Fibroblast of skin of abdomen (primary cell): ENCODE data around the gene MAVS.
"Not testable (repeated sequence)": the region's sequence is repeated elsewhere in the genome, so short reads cannot be mapped to it uniquely, and the experiment has no call there.

ENCODE experiments used
- DNase-seq: peaks from one replicate; pipeline ENCODE4 v3.0.0-alpha.2; 2013

Gene MAVS

DNA sequence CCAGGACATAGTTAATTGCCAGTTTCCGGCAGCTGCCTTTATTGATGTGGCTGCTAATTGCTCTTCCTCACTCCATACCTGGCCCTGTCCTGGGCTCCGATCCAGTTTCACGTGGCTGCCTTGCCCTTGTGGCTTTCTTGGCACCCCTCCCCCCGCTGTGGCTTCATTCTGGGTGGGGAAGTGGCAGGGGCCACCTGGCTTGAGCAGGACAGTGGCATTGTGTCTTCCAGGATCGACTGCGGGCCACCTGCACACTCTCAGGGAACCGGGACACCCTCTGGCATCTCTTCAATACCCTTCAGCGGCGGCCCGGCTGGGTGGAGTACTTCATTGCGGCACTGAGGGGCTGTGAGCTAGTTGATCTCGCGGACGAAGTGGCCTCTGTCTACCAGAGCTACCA, 10.8 kb downstream of the MAVS start:
- no peak for DNase-seq

- DNase-seq: no peak
Measured at GRCh38 chr20:3858689-3859088, 12.1 kb downstream of the MAVS start.

DNA sequence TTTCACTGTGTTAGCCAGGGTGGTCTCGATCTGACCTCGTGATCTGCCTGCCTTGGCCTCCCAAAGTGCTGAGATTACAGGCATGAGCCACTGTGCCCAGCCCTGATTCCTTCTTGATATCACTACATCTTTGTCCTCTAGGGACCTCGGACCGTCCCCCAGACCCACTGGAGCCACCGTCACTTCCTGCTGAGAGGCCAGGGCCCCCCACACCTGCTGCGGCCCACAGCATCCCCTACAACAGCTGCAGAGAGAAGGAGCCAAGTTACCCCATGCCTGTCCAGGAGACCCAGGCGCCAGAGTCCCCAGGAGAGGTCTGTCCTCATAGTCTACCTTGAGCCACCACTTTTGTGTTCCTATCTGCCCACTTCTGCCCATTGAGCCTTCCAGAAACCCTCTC, 14.6 kb downstream of the MAVS start:
- DNase-seq: no peak

DNA sequence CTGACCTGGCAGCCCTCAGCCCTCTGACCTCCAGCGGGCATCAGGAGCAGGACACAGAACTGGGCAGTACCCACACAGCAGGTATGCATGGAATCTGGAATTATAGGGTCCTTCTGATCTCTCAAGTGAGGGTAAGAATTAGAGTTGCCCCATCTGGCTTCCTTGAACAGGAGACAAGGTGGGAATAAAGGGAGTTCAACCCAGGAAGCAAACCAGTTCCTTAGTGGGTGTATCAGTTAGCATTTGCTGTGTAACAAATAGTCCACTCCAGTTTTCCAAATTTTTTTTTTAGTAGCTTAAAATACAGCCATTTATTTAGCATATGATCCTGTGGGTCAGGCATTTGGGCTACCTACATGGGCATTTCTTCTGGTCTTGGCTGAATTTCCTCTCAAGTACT, 15.7 kb downstream of the MAVS start:
- DNase-seq: no peak

GRCh38 chr20:3863317-3863716, 16.7 kb downstream of the MAVS start:
- no peak for DNase-seq

DNA sequence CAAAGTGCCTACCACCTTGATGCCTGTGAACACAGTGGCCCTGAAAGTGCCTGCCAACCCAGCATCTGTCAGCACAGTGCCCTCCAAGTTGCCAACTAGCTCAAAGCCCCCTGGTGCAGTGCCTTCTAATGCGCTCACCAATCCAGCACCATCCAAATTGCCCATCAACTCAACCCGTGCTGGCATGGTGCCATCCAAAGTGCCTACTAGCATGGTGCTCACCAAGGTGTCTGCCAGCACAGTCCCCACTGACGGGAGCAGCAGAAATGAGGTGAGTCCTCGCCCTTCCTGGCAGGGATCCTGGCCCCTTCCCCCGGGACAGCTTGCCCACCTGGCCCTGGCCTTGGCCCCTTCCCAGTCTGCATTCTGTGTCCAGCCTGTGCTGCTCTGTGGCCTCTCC, 17.9 kb downstream of the MAVS start:
- no peak for DNase-seq

GRCh38 chr20:3865152-3865886, 18.7 kb downstream of the MAVS start:
- no peak for DNase-seq

GRCh38 chr20:3865887-3866407, 19.3 kb downstream of the MAVS start:
- DNase-seq: no peak

GRCh38 chr20:3866464-3866863, 19.8 kb downstream of the MAVS start:
- DNase-seq: no peak

DNA sequence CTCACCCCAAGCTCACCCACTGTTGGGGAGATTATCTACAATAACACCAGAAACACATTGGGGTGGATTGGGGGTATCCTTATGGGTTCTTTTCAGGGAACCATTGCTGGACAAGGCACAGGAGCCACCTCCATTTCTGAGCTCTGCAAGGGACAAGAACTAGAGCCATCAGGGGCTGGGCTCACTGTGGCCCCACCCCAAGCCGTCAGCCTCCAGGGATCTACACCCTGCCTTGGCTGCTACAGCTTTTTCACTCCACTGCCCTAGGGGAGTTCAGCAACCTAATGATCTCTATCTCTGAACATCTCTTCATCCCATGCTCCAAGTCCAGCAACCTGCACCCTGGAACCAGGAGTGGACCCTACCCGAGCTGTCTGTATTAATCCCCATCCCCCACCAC, 21.2 kb downstream of the MAVS start:
- DNase-seq: no peak

DNA sequence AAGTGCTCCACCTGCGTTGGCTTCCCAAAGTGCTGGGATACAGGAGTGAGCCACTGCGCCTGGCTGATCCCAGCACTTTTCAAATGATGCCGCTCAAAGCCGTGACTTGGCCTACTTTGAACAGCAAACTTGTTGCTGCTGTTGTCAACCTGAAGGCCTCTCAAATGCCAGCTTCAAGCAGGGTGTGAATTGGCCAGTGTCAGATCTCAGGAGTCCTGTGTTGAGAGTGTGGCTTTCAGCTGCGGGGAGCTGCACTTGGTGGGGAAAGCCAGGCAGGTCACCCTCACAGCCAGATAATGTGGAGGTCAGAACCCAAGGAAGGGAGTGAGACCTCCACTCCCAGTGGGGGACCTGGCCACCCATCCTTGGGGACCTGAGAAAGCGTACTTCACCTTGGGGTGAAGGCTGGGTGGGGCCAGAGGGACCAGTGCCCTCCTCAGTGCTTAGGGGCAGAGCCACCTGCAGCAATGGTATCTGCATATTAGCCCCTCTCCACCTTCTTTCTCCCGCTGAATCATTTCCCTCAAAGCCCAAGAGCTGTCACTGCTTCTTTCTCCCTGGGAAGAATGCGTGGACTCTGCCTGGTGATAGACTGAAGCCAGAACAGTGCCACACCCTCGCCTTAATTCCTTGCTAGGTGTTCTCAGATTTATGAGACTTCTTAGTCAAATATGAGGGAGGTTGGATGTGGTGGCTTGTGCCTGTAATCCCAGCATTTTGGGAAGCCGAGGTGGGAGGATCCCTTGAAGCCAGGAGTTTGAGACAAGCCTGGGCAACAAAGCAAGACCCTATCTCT, 23.4 kb downstream of the MAVS start:
- no peak for DNase-seq

DNA sequence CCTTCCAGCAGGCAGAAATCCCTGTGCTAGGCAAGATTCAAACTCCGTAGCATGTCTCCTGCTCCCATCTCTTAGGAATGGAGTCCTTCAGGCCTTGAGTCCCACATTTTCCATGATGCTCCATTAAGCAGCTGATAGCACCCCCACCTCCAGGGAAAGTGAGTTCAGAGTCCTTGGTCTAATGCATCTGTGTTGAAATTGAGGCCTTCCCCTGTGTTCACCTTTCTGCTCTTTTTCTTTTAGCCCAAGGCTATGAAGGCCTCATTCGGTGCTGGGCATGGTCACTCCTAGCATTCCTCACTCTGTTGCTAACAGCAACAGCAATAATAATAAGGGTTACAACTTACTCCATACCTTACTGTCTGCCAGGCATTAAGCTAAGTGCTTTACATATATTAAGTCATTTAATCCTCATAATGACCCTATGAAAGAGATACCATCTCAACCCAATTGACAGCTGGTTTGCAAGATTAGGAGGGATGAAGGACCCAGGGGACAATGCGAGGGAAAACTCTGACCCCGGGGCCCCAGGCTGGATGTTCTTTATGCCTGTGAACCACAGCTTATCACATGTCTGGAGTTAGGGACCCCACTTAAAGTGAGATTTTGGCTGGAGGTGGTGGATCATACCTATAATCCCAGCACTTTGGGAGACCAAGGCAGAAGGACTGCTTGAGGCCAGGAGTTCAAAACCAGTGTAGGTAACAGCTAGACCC, 25.1 kb downstream of the MAVS start:
- DNase-seq: no peak

DNA sequence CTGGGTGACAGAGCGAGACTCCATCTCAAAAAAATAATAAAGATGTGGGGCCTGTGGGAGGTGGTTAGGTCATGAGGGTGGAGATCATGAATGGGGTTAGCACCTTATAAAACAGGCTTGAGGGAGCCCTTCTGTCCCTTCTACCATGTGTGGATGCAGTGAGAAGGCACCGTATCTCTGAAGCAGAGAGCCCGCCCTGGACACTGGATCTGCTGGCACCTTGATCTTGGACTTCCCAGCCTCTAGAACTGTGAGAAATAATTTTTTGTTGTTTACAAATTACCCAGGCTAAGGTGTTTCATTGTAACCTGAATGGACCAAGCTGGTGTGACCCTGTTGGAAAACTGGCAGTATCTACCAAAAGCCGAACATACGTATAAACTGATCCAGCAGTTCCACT, 26.9 kb downstream of the MAVS start:
- no peak for DNase-seq

- no peak for DNase-seq
Measured at GRCh38 chr20:3874194-3874844, 27.7 kb downstream of the MAVS start.

DNA sequence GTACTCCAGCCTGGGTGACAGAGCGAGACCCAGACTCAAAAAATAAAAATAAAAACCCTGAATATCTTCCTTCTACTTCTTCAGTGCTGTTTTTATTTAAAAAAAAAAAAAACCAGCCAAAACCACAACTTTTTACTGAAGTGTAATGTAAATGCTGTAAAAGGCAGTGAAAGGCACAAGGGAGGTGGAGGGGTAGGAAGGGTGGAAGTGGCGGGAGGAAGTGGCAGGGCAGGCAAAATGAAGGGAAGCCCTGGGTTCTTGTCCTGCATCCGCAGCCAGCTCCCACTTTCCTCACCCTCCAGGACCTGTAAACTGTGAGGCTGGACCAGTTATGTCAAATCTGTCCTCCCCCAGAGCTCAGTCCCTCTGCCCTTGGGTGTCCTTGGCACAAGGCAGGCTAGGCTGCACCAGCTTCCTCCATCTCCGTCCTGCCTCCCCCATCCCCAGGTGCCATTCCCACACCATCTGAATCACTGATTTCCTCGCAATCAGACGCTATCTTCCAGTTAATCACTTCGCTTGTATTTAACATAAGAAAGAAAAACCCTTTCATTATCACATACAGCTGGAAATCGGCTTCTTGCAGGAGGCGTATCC, 28.8 kb downstream of the MAVS start:
- no peak for DNase-seq

- DNase-seq: no peak
Measured at GRCh38 chr20:3876000-3876399, 29.4 kb downstream of the MAVS start.

- no peak for DNase-seq
Measured at GRCh38 chr20:3876676-3877075, 30.0 kb downstream of the MAVS start.

DNA sequence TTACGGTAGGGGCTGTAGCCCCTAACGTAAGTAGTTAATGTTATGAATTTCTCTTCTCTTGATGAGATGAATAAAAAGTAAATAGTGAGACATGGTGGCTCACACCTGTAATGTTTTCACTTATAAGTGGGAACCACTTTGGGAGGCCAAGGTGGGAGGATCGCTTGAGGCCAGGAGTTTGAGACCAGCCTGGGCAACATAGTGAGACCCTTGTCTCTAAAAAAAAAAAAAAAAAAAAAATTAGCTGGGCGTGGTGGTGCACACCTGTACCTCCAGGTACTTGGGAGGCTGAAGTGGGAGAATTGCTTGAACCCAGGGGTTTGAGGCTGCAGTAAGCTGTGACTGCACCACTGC, 32.3 kb downstream of the MAVS start:
- not testable (repeated sequence) for DNase-seq

- DNase-seq: no peak
Measured at GRCh38 chr20:3885715-3886114, 39.1 kb downstream of the MAVS start.

DNA sequence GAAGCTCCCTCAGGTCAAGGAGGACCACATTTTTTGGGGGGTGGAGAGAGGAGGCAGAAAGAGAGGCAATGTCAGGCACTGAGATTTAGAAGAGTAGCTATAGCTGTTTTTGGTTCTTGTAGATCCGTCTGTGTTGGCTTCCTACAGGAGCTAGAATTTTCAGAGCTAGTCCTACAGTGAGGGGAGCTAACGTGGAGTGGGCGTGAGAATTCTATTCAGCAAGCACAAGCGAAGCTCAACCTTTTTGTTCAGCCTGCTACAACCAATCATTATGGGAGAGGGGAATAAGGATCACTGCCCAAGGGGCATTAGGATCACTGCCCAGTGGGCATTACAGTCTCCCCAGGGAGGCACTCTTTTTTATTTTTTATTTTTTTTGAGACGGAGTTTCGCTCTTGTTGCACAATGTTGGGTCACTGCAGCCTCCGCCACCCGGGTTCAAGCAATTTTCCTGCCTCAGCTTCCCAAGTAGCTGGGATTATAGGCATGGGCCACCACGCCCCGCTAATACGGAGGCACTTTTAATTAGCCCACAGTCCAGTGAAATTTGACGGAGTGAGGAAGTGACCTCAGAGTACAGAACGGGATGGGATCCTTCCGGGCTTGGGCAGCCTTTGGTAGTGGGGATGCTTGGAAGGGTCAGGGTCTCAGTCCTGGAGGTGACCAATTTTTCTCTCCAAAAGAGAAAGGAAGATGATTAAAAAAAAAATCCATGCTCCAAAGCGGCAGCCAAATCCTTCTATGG, 41.4 kb downstream of the MAVS start:
- DNase-seq: no peak

- peak; percentile 100 for DNase-seq
Measured at GRCh38 chr20:3888622-3889488, 42.2 kb downstream of the MAVS start, which contains the start of gene PANK2. PANK2 (plus strand) TSS chr20:3889387.
